Measurements from ENCODE around the gene ZFP57. TPM values are rescaled to one million over a fixed set of nuclear protein-coding genes. Genes with fewer than 3 reads are reported as not detected.
"Not testable (repeated sequence)": the region's sequence is repeated elsewhere in the genome, so short reads cannot be mapped to it uniquely, and the experiment has no call there.

The ZFP57 gene
- total RNA-seq, 2 experiments from 2014 or later: 14.1 to 16.1 TPM

DNA sequence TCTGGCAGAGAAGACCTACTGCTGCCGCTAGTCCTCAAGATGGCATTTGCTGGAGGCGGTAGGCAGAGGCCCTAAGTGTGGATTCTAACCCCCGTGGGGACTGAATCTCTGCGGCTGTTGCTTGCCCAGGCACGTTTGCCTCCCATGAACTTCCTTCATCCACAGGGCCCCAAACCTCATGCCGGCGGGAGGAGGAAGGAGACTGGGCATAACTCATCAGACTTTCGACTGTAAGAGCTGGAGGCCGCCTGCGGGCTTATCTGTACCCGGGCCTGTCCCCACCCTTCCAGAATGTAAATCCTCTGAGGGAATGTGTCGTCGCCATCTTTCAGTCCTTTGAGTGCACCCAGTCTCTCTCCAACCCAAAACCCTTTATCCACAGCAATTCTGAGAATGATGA lies 990 bp downstream of the ZFP57 start:
- H3K27me3 Mint-ChIP-seq: peaks cover 2% of the 10 kb centered on the region
- H3K4me1 Mint-ChIP-seq: peaks cover 49% of the 10 kb centered on the region
- H3K36me3 Mint-ChIP-seq: peaks cover 6% of the 10 kb centered on the region
- peak overlapping the region; percentile 87 for H3K27ac Mint-ChIP-seq
- DNase-seq (no peak), ATAC-seq (no peak)
- H3K9me3 Mint-ChIP-seq (ENCODE audit: low read depth): no peaks in the 10 kb centered on the region
- peak overlapping the region; percentile 84 for H3K4me3 Mint-ChIP-seq
- CTCF ChIA-PET: interaction anchor here (1.5 to 2.4 kb wide), 3 partner anchors 19 to 30 kb away, joined by 3 to 14 read pairs (median 10); no protein-coding TSS in a partner anchor

DNA sequence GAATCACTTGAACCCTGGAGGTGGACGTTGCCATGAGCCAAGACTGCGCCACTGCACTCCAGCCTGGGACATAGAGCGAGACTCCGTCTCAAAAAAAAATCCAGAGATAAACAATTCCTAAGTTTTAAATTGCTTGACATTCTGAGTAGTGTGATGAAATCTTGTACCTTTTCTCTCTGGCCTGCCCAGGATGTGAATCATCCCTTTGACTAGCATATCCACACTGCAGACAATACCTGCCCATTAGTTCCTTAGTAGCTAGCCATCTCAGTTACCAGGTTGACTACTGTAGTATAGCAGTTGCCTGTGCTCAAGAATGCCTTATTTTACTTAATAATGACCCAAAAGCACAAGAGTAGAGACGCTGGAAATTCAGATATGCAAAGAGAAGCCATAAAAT lies 2.8 kb downstream of the ZFP57 start:
- peaks cover 40% of the 10 kb centered on the region for H3K4me1 Mint-ChIP-seq
- H3K27me3 Mint-ChIP-seq: peaks cover 2% of the 10 kb centered on the region
- DNase-seq: no peak
- H3K4me3 Mint-ChIP-seq: no peak overlapping the region
- CTCF ChIA-PET: interaction anchor here (1.2 to 2.6 kb wide), 3 partner anchors 14 to 28 kb away, joined by 3 to 14 read pairs (median 8); no protein-coding TSS in a partner anchor
- H3K9me3 Mint-ChIP-seq (ENCODE audit: low read depth): no peaks in the 10 kb centered on the region
- H3K27ac Mint-ChIP-seq: peak overlapping the region; percentile 62
- peaks cover 10% of the 10 kb centered on the region for H3K36me3 Mint-ChIP-seq
- no peak for ATAC-seq

DNA sequence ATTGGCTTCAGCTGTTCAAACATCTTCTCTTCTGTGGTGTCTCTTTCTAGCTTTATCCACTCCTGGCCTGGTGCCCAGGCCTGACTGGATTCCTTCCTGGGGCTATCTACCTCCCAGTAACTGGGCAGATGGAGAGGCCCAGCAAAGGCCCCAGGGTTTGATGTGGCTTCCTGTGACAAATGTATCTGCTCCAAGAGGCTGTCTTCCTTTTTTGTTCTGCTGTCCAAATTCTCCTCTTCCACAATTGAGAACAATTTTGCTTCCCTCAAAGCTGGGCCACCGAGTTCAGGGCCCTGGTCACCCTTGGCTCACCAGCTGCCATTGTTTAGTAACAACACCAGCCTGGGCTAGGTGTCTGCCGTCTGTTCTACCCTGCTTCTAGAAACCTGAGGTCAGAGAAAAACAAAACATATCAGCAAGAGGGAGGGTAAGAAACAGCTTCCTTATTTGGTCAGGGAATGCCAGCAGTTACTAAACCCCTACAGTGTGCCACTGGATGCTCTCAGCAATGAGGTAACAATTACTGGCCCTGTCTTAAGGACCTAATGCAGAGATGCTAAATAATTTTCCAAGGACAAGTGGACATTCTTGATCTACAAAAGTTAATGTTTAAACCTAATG lies 3.9 kb downstream of the ZFP57 start:
- CTCF ChIA-PET: interaction anchor here (1.0 to 3.4 kb wide), 4 partner anchors 14 to 29 kb away, joined by 3 to 18 read pairs (median 9); no protein-coding TSS in a partner anchor
- Mint-ChIP-seq H3K27ac (peak overlapping the region; percentile 49), H3K27me3 (peaks cover 2% of the 10 kb centered on the region), H3K36me3 (peaks cover 12% of the 10 kb centered on the region), H3K9me3 (ENCODE audit: low read depth) (no peaks in the 10 kb centered on the region), H3K4me1 (peaks cover 40% of the 10 kb centered on the region), H3K4me3 (no peak overlapping the region)
- no peak for DNase-seq
- no peak for ATAC-seq

DNA sequence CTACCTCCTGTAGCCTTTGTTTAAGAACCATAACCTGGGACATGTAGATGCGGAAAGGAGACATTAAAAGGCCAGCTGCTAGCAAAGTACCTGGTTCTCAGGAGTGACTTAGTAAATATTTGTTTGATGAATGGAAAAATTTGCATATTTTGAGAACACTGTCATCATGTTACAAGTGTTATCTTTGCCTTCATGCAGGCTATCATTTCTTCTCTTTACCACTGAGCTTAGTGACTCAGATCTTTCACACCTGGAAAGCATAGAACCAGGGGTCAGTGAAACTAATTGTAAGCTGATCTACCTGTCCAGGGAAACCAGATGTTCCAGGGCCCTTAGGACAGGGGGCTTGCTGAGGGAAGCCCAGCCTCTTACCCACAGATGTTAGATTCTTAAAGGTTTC lies 5.4 kb downstream of the ZFP57 start:
- CTCF ChIA-PET: interaction anchor here (3.4 kb wide), 1 partner anchor 23 kb away, joined by 18 read pairs; no protein-coding TSS in a partner anchor

DNA sequence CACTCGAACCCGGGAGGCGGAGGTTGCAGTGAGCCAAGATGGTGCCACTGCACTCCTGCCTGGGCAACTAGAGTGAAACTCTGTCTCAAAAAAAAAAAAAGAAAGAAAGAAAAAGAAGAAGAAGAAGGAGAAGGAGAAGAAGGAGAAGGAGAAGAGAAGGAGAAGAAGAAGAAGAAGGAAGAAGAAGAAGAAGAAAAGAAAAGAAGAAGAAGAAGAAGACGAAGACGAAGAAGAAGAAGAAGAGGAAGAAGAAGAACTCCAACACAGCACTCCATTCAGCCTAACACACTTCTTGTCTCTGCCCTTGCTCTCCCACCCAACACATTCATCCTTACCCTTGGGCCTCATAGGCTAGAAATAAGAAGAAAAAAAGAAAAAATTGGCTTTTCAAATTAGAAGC lies 6.9 kb downstream of the ZFP57 start:
- Mint-ChIP-seq H3K9me3 (ENCODE audit: low read depth) (no peaks in the 10 kb centered on the region), H3K4me3 (no peak overlapping the region), H3K27me3 (peaks cover 2% of the 10 kb centered on the region), H3K27ac (no peak overlapping the region), H3K4me1 (peaks cover 22% of the 10 kb centered on the region), H3K36me3 (peaks cover 14% of the 10 kb centered on the region)
- CTCF ChIA-PET: interaction anchor here (5.3 kb wide), 1 partner anchor 21 kb away, joined by 28 read pairs; no protein-coding TSS in a partner anchor
- DNase-seq: no peak
- no peak for ATAC-seq

More for the DNA sequence above, 5.4 kb downstream of the ZFP57 start:
- H3K27me3 Mint-ChIP-seq: peaks cover under 1% of the 10 kb centered on the region
- peaks cover 36% of the 10 kb centered on the region for H3K4me1 Mint-ChIP-seq
- H3K36me3 Mint-ChIP-seq: peaks cover 14% of the 10 kb centered on the region
- ATAC-seq (no peak), DNase-seq (no peak)
- no peak overlapping the region for H3K4me3 Mint-ChIP-seq
- H3K9me3 Mint-ChIP-seq (ENCODE audit: low read depth): no peaks in the 10 kb centered on the region
- no peak overlapping the region for H3K27ac Mint-ChIP-seq

DNA sequence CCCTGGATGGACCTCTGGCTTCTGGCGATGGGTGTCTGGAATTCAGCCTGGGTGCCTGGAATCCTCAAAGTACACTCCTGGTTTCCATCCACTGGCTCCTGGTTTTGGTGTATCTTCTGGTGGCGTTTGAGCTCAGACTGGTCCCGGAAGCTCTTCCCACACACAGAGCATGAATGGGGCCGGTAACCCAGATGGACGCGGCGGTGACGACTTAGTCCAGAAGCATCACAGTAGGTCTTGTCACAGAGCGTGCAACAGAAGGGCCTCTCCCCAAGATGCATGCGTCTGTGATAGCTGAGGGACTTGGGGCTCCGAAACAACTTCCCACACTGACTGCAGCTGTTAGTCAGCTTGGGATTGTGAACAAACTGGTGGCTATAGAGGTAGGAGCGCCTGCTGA lies 7.8 kb downstream of the ZFP57 start:
- ATAC-seq (no peak), DNase-seq (no peak)
- H3K36me3 Mint-ChIP-seq: peaks cover 14% of the 10 kb centered on the region
- CTCF ChIA-PET: interaction anchor here (5.3 kb wide), 1 partner anchor 20 kb away, joined by 28 read pairs; no protein-coding TSS in a partner anchor
- H3K4me1 Mint-ChIP-seq: peaks cover 17% of the 10 kb centered on the region
- no peak overlapping the region for H3K4me3 Mint-ChIP-seq
- no peaks in the 10 kb centered on the region for H3K9me3 Mint-ChIP-seq (ENCODE audit: low read depth)
- no peak overlapping the region for H3K27ac Mint-ChIP-seq
- H3K27me3 Mint-ChIP-seq: peaks cover 2% of the 10 kb centered on the region

DNA sequence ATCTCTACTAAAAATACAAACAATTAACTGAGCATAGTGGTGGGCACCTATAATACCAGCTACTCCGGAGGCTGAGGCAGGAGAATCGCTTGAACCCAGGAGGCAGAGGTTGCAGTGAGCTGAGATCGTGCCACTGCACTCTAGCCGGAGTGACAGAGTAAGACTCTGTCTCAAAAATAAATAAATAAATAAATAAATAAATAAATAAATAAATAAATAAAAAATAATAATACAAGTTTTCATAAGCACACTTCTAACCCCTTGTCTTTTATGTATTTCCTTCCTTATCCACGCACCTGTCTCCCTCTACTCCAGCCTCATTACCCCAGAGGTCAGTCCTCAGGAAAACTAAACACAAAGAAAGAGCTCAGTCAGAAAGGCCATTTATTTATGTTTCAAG lies 8.8 kb downstream of the ZFP57 start:
- CTCF ChIA-PET: interaction anchor here (3.1 to 5.3 kb wide), 2 partner anchors 19 to 22 kb away, joined by 11 to 28 read pairs; no protein-coding TSS in a partner anchor
- not testable (repeated sequence) for H3K27me3 Mint-ChIP-seq; H3K4me1 Mint-ChIP-seq; H3K27ac Mint-ChIP-seq; DNase-seq; ATAC-seq; H3K9me3 Mint-ChIP-seq (ENCODE audit: low read depth); H3K4me3 Mint-ChIP-seq
- peaks cover 14% of the 10 kb centered on the region for H3K36me3 Mint-ChIP-seq

DNA sequence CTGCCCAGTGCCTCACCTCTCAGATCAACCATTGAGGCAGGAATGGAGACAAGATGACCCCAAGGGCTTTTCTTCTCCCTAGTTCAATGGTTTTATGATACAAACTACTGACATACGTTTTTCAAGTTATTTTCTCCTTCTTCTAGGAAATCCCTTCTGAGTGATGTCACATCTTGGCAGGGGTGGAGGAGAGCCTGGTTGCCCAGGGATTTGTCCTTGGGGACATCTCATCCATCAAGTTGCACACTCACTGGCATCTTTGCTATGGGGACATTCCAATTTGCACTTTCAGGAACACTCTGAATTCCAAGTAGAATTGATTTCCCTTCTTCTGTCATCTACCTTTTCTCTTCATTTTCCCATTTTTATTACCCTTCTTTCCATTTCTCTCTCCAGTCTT lies 9.9 kb downstream of the ZFP57 start:
- H3K27ac Mint-ChIP-seq: no peak overlapping the region
- no peak for DNase-seq
- H3K9me3 Mint-ChIP-seq (ENCODE audit: low read depth): no peaks in the 10 kb centered on the region
- H3K36me3 Mint-ChIP-seq: peaks cover 13% of the 10 kb centered on the region
- CTCF ChIA-PET: interaction anchor here (1.2 to 5.3 kb wide), 3 partner anchors 18 to 23 kb away, joined by 4 to 28 read pairs (median 11); no protein-coding TSS in a partner anchor
- ATAC-seq: no peak
- H3K4me1 Mint-ChIP-seq: peaks cover 1% of the 10 kb centered on the region
- peaks cover 2% of the 10 kb centered on the region for H3K27me3 Mint-ChIP-seq
- H3K4me3 Mint-ChIP-seq: no peak overlapping the region

DNA sequence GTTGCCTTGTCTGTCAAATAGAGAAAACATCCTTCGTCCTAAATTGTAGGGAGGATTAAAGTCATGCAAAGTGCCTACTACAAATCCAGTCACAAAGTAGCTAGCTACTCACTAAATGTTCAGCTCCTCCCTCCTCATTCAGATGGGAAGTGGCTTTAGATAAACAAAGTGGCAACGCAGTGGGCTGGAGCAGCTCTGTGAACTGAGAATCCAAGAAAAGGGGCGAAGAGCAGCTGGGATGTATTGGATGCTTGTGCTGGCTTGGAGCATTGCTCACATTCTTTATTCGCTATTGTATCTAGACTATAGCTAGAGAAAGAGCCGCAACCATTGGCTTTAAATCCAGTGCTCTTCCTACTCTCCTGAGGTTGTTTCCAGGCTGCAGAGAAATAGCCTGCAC lies 13.8 kb downstream of the ZFP57 start:
- Mint-ChIP-seq H3K4me1 (no peaks in the 10 kb centered on the region), H3K36me3 (peaks cover 2% of the 10 kb centered on the region), H3K27ac (no peak overlapping the region), H3K4me3 (no peak overlapping the region), H3K27me3 (peaks cover 10% of the 10 kb centered on the region), H3K9me3 (ENCODE audit: low read depth) (no peaks in the 10 kb centered on the region)
- ATAC-seq (no peak), DNase-seq (no peak)
- CTCF ChIA-PET: interaction anchor here (1.0 to 8.3 kb wide), 2 partner anchors 15 to 346 kb away, joined by 3 to 117 read pairs; no protein-coding TSS in a partner anchor

DNA sequence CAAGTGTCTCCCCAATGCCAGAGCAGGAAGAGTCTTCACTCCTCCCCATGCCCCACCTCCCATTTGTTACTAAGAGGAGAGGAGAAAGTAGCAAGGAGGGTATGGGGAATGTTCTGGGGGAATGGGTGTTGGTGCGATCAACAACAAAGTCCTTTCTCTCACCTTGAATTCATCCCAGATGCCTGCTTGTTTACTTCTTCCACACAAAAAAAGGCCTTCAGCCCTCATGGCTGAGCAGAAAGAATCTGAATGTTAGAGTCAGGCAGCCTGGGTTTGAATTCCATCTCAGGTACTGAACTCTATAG lies 14.2 kb downstream of the ZFP57 start:
- Mint-ChIP-seq H3K27ac (no peak overlapping the region), H3K36me3 (peaks cover 1% of the 10 kb centered on the region), H3K27me3 (peaks cover 14% of the 10 kb centered on the region), H3K4me1 (no peaks in the 10 kb centered on the region), H3K9me3 (ENCODE audit: low read depth) (no peaks in the 10 kb centered on the region), H3K4me3 (no peak overlapping the region)
- CTCF ChIA-PET: interaction anchor here (1.0 to 8.3 kb wide), 2 partner anchors 15 to 346 kb away, joined by 3 to 117 read pairs; no protein-coding TSS in a partner anchor
- ATAC-seq (no peak), DNase-seq (no peak)

DNA sequence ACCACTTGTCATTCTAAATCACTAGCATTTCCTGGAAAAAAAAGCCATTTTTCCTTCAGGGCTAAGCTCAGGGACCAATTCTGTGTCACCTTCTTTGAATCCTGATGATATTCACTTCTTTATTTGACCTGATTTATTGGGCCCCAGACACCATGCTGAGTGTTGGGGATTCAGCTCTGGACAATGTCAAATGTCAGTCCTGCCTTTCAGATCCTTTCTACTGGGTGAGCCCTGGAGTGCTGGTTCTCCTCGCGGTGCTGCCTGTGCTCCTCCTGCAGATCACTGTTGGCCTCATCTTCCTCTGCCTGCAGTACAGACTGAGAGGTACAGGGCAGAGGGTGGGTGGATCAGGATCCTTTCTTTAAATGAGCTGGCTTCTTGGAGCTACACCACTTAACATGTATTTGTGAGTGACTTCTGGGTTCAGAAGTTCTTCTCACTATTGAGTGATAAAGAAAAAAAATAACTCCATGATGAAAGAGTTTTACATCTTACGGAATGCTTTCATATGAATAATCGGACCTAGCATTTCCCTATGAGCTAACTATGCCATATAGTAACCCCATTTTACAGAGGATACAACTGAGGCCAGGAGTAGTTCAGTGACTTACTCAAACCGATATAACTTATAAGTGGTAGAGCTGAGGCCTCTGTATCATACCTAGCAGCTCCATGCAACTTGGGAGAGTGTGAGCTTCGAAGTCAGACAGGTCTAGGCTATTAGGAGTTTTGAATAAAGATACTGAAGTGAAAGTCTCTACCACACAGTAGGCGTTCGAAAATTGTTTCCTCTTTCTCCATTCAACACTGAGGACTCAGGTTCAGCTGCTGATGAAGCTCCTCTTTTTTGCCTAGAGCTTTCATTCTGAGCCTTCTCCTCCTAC lies 14.8 kb downstream of the ZFP57 start:
- no peaks in the 10 kb centered on the region for H3K36me3 Mint-ChIP-seq
- ATAC-seq (no peak), DNase-seq (no peak)
- H3K27me3 Mint-ChIP-seq: peaks cover 17% of the 10 kb centered on the region
- no peak overlapping the region for H3K27ac Mint-ChIP-seq
- CTCF ChIA-PET: interaction anchor here (1.0 to 8.3 kb wide), 3 partner anchors 14 to 347 kb away, joined by 3 to 117 read pairs (median 3); no protein-coding TSS in a partner anchor
- no peaks in the 10 kb centered on the region for H3K4me1 Mint-ChIP-seq
- H3K9me3 Mint-ChIP-seq (ENCODE audit: low read depth): no peaks in the 10 kb centered on the region
- H3K4me3 Mint-ChIP-seq: no peak overlapping the region

DNA sequence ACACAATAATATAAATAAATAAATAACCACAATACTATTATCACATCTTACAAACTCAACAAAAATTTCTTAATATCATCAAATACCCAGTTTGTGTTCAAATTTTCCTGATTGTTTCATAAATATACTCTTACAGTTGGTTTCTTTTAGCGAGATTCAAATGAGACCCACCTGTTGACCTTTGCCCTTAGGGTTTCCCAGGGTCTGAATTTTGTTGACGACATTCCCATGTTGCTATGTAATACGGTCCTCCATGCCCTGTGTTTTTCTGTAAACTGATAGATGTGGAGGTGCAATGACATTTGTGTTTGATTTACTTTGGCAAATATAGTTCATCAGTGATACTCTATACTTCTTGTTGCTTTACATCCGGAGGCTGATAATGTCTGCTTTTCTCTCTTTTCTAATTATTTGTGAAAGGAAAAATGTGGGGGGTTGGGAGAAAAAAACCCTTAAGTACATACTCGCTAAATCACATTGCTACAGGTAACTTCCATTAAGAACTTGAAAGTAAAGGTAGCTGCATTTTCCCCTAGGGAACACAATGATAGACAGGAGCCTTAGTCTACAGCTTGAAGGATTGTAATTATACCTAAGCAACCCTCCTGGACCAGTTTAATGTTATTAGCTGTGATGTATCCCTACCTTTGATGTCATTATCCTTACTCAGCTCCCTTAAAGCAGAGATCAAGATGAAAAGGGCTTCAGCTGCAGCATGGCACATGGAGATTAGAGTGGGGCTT lies 17.5 kb downstream of the ZFP57 start:
- H3K4me3 Mint-ChIP-seq: no peak overlapping the region
- H3K27me3 Mint-ChIP-seq: peaks cover 21% of the 10 kb centered on the region
- CTCF ChIA-PET: interaction anchor here (0.7 to 8.3 kb wide), 5 partner anchors 11 to 65 kb away, joined by 3 to 117 read pairs (median 3); no protein-coding TSS in a partner anchor
- DNase-seq (no peak), ATAC-seq (no peak)
- H3K27ac Mint-ChIP-seq: no peak overlapping the region
- no peaks in the 10 kb centered on the region for H3K4me1 Mint-ChIP-seq
- no peaks in the 10 kb centered on the region for H3K36me3 Mint-ChIP-seq
- H3K9me3 Mint-ChIP-seq (ENCODE audit: low read depth): no peaks in the 10 kb centered on the region

Measured in activated CD8-positive, alpha-beta memory T cell treated with anti-CD3 and anti-CD28 coated beads, Interleukin-2, amount 10 ng/mL, durations not matched to agents 7 days and 5 days (primary cell).